HT-29 (cell line): ENCODE measurements around the gene LRSAM1. TPM values are rescaled to one million over a fixed set of nuclear protein-coding genes. Genes with fewer than 3 reads are reported as not detected.

Experiments used
- DNase-seq: peaks from one replicate; pipeline ENCODE4 v3.0.0-alpha.2; 2015; ENCODE audit warnings: low spot score
- small RNA-seq: library from RNA; depleted of rRNA; stranded (forward); fragments of <200 nt; gene quantifications from one replicate; pipeline ENCODE3, GENCODE V24; 2014
- total RNA-seq: library from RNA; depleted of rRNA; stranded (reverse); fragments of >200 nt; shearing (Covaris generic); gene quantifications from 2 replicates; pipeline ENCODE4 v1.2.3, GENCODE V29; 2014; rRNA removed

Gene LRSAM1
- total RNA-seq, 1 experiment from 2014 or later, result 20.6 TPM

- no peak for DNase-seq
These were observed 99.4 kb downstream of the LRSAM1 start for GRCh38 chr9:127550751-127551150.

Small RNA genes lying within 50 kb of the gene (small RNA-seq; reads per million reads assigned to genes)
- gene RF00019, result not detected
- gene SNORA65, result 31.8 reads per million, percentile 93 among the genes with 10 or more reads in this experiment

Other genes starting within 250 kb of the LRSAM1 start
- gene GARNL3, start 186.7 kb upstream of the LRSAM1 start, total RNA-seq, result 0.56 and 1.3 TPM in 2 replicates
- gene SLC2A8, start 54.3 kb upstream of the LRSAM1 start, total RNA-seq, result 36.2 and 37.5 TPM in 2 replicates
- gene ZNF79, start 27.1 kb upstream of the LRSAM1 start, total RNA-seq, result 5.6 and 9.3 TPM in 2 replicates
- gene RPL12, start 104 bp upstream of the LRSAM1 start, total RNA-seq, result 1,249 and 1,284 TPM in 2 replicates
- gene STXBP1, start 160.8 kb downstream of the LRSAM1 start, total RNA-seq, result 6.3 and 8.0 TPM in 2 replicates